Measurements from ENCODE around the gene METTL21C. TPM values are rescaled to one million over a fixed set of nuclear protein-coding genes. Genes with fewer than 3 reads are reported as not detected.

The METTL21C gene
- total and polyA plus RNA-seq, 9 donors, result 0.08 to 0.35 TPM; not detected in 7

DNA sequence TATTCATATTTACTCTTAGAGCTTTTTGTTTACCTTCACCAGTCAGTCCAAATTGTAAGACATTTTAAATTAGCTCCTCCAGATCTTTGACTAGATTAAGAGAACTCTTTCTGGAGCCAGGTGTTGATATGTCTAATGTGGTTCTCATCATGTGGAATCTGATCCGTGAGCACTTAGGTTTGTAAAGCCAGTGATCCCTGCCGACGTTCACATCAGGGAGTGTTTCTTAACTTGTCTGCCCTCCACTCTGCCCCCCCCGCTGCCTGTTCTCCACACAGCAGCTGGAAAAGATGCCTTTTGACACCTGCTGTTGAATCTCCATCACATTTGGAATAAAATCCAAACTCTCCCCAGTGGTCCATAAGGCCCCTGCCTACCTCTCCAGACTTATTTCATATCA, 17.7 kb downstream of the METTL21C start:
- no peak for TF ChIP-seq EP300 (IDR thresholded peaks at IDR 0.05)
- no peak for TF ChIP-seq POLR2A (IDR thresholded peaks at IDR 0.05)
- TF ChIP-seq, protein P1, sequence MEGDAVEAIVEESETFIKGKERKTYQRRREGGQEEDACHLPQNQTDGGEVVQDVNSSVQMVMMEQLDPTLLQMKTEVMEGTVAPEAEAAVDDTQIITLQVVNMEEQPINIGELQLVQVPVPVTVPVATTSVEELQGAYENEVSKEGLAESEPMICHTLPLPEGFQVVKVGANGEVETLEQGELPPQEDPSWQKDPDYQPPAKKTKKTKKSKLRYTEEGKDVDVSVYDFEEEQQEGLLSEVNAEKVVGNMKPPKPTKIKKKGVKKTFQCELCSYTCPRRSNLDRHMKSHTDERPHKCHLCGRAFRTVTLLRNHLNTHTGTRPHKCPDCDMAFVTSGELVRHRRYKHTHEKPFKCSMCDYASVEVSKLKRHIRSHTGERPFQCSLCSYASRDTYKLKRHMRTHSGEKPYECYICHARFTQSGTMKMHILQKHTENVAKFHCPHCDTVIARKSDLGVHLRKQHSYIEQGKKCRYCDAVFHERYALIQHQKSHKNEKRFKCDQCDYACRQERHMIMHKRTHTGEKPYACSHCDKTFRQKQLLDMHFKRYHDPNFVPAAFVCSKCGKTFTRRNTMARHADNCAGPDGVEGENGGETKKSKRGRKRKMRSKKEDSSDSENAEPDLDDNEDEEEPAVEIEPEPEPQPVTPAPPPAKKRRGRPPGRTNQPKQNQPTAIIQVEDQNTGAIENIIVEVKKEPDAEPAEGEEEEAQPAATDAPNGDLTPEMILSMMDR (IDR thresholded peaks at IDR 0.05), result no peak
- H3K4me3 ChIP-seq, result no peak overlapping the region
- H3K27me3 ChIP-seq, result no peaks in the 10 kb centered on the region
- 90 to 95% (median 92%) methylated on average over 4 of the region's 4 CpGs for WGBS, 3 donors
- H3K9me3 ChIP-seq, result no peaks in the 10 kb centered on the region
- H3K36me3 ChIP-seq, result no peaks in the 10 kb centered on the region
- no peak overlapping the region for H3K27ac ChIP-seq
- H3K4me1 ChIP-seq (ENCODE audit: insufficient read depth), result no peaks in the 10 kb centered on the region
- intact Hi-C loops (cut with DNase I), result no loop called here
- no peak for DNase-seq

DNA sequence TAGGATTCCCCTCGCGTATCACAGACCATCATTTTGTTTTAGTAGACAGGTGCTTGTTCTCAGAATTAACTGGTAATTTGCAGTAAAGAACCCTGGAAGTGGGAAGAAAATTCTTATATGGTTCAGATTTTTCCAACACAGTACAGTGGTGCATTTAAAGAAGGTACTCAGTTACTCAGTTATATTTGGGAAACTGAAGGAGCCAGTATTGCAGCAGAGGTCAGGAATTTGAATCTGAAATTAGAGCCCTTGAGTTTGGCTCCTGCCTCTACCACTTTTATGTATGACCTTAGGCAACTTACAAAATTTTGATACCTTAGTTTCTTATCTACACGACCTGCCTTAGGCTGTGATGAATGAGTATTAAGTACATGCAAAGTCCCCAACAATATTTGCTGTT, 19.7 kb downstream of the METTL21C start:
- no peaks in the 10 kb centered on the region for H3K36me3 ChIP-seq
- H3K4me3 ChIP-seq, result no peak overlapping the region
- TF ChIP-seq, protein P1 (IDR thresholded peaks at IDR 0.05), result no peak
- TF ChIP-seq EP300 (IDR thresholded peaks at IDR 0.05) (no peak), POLR2A (IDR thresholded peaks at IDR 0.05) (no peak)
- H3K27ac ChIP-seq, result no peak overlapping the region
- no peaks in the 10 kb centered on the region for H3K27me3 ChIP-seq
- WGBS, 3 donors, result 88 to 91% (median 89%) methylated on average over 3 of the region's 3 CpGs
- DNase-seq, result no peak
- H3K4me1 ChIP-seq (ENCODE audit: insufficient read depth), result no peaks in the 10 kb centered on the region
- H3K9me3 ChIP-seq, result no peaks in the 10 kb centered on the region
- intact Hi-C loops (cut with DNase I), result no loop called here

DNA sequence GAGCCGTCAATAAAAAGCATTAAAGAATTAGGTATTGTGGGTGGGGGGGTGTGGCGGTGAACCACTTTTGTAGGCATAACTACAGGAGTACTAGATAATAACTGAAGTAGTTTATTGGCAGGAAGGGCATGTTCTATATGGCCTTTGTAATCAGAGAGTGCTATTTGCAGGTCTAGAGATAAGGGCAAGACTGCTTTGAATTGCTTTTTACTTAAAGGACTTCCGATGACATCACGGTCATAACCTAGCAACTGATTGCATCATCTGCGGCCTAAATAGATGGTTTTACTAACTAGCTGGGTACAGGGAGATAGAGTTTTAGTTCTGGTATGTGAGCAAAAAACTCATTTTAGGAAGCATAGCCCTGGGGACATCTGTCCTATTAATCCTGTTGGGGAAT, 24.7 kb downstream of the METTL21C start:
- TF ChIP-seq POLR2A (IDR thresholded peaks at IDR 0.05) (no peak), EP300 (IDR thresholded peaks at IDR 0.05) (no peak)
- TF ChIP-seq, protein P1 (IDR thresholded peaks at IDR 0.05), result no peak
- H3K9me3 ChIP-seq, result no peaks in the 10 kb centered on the region
- 66 to 80% (median 67%) methylated on average over 5 of the region's 5 CpGs for WGBS, 3 donors
- no peak overlapping the region for H3K4me3 ChIP-seq
- H3K4me1 ChIP-seq (ENCODE audit: insufficient read depth), result no peaks in the 10 kb centered on the region
- H3K27ac ChIP-seq, result no peak overlapping the region
- intact Hi-C loops (cut with DNase I), result no loop called here
- H3K36me3 ChIP-seq, result no peaks in the 10 kb centered on the region
- no peak for DNase-seq
- no peaks in the 10 kb centered on the region for H3K27me3 ChIP-seq

DNA sequence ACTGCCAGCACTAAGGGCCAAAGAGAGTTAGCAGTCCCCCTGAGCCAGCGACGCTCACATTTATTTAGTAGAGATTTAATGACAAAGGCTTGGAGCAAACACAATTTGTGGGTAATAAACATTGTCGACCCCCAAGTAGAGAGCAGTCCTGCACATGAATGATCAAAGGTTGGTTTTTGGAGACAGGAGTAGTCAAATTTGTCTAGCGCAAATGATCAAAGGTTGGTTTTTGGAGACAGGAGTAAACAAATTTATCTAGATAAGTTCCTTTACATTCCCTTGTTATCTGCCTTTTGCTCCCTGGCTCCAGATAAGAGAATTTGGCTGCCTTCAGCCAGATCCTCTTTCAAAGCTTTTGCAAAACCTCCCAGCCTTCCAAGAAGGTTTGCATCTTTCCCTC, 26.9 kb downstream of the METTL21C start:
- H3K4me3 ChIP-seq, result no peak overlapping the region
- DNase-seq, result no peak
- no peaks in the 10 kb centered on the region for H3K36me3 ChIP-seq
- H3K27ac ChIP-seq, result no peak overlapping the region
- 96 to 98% (median 98%) methylated on average over 4 of the region's 4 CpGs for WGBS, 3 donors
- H3K9me3 ChIP-seq, result no peaks in the 10 kb centered on the region
- no peak for TF ChIP-seq POLR2A (IDR thresholded peaks at IDR 0.05)
- no peak for TF ChIP-seq EP300 (IDR thresholded peaks at IDR 0.05)
- TF ChIP-seq, protein P1 (IDR thresholded peaks at IDR 0.05), result no peak
- intact Hi-C loops (cut with DNase I), result no loop called here
- H3K27me3 ChIP-seq, result no peaks in the 10 kb centered on the region
- H3K4me1 ChIP-seq (ENCODE audit: insufficient read depth), result no peaks in the 10 kb centered on the region

DNA sequence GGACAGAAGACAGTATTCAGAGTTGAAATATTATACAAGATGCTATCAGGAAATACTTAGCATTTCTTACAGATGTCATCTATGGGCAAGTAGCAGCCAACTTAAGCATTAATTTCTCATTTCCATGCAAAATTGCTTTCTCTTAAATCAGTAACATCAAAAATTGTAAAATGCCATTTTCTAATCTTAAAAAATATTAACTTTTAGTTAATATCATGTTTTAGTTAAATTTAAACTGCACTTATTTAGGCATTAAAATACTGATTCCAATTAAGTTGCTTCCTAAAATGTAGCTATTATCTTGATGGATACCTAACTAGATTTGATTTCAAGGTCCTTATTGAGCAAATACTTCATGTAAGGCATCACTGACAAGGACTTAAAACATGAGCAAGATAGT, 27.8 kb downstream of the METTL21C start:
- no peak for TF ChIP-seq EP300 (IDR thresholded peaks at IDR 0.05)
- no peak for DNase-seq
- H3K9me3 ChIP-seq, result no peaks in the 10 kb centered on the region
- H3K36me3 ChIP-seq, result no peaks in the 10 kb centered on the region
- no peak overlapping the region for H3K4me3 ChIP-seq
- no peaks in the 10 kb centered on the region for H3K4me1 ChIP-seq (ENCODE audit: insufficient read depth)
- H3K27me3 ChIP-seq, result no peaks in the 10 kb centered on the region
- intact Hi-C loops (cut with DNase I), result no loop called here
- H3K27ac ChIP-seq, result no peak overlapping the region
